ENCODE measurements around the gene CCDC6.

Gene CCDC6

DNA sequence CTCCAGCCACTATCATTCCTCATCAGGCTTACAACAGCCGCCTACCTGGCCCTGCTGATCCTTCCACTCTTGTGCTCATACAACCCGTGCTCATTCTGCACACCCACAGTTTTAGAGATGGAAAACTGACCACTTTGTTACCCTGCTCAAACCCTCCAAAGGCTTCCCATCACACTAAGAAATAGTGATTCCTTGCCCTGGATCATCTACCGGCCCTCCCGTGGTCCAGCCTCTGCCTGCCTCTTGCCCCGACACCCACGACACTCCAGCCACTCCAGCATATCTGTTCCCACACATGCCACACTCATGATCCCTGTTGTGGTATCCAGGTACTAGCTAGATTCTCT lies 36.8 kb downstream of the CCDC6 start:
- no peak for DNase-seq (ENCODE audit: low read depth)
- TF ChIP-seq, protein P1, sequence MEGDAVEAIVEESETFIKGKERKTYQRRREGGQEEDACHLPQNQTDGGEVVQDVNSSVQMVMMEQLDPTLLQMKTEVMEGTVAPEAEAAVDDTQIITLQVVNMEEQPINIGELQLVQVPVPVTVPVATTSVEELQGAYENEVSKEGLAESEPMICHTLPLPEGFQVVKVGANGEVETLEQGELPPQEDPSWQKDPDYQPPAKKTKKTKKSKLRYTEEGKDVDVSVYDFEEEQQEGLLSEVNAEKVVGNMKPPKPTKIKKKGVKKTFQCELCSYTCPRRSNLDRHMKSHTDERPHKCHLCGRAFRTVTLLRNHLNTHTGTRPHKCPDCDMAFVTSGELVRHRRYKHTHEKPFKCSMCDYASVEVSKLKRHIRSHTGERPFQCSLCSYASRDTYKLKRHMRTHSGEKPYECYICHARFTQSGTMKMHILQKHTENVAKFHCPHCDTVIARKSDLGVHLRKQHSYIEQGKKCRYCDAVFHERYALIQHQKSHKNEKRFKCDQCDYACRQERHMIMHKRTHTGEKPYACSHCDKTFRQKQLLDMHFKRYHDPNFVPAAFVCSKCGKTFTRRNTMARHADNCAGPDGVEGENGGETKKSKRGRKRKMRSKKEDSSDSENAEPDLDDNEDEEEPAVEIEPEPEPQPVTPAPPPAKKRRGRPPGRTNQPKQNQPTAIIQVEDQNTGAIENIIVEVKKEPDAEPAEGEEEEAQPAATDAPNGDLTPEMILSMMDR (IDR thresholded peaks at IDR 0.05; ENCODE audit: insufficient read depth, low read depth, low read length, missing control alignments), result no peak
- H3K4me3 ChIP-seq (ENCODE audit: low read depth, low read length), result no peak overlapping the region

DNA sequence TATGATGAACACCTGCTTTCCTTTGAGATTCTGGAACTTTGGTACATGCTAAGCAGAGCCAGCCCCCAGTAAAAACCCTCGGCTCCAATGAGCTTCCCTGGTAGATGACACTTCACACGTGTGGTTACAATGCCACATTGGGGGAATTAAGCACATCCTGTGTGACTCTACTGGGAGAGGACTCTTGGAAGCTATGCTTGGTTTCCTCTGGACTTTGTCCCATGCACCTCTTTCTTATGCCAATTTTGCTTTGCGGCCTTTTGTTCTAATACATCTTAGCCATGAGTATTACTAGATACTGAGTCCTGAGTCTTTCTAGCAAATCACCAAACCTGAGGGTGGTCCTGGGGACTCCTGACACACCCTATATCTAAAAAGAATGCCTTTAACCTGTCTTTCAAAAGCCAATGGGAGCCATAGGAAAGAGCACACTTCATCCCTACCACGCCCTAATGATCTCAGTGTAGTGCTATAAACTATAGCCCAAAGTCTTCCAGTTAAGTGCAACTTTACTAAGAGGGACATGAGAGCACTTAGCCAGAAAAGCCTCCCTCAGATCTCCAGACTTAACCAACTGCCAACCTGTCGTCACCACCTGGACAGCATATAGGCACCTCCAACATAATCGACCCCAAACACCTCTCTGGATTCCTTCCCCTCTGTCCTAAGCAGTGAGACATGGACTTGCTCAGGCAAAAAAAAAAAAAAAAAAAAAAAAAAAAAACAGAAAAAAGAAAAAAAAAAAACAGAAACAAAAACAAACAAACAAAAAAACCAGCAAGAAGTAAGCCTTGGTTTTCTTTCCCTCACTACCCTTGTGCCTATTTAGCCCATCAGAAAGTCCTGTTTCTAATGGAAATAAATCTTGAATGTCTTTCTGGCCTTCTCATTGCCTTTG lies 37.4 kb downstream of the CCDC6 start:
- TF ChIP-seq, protein P1 (IDR thresholded peaks at IDR 0.05; ENCODE audit: insufficient read depth, low read depth, low read length, missing control alignments), result no peak
- DNase-seq (ENCODE audit: low read depth), result no peak

DNA sequence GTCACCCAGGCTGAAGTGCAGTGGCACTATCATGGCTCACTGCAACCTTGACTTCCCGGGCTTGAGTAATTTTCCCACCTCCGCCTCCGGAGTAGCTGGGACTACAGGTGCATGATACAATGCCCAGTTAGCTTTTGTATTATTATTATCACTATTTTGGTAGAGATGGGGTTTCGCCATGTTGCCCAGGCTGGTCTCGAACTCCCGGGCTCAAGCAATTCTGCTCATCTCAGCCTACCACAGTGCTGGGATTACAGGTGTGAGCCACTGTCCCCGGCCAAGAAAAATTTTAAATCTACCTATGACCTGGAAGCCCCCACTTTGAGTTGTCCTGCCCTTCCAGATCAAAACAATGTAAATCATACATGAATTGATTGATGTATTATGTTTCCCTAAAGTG lies 38.8 kb downstream of the CCDC6 start:
- DNase-seq (ENCODE audit: low read depth), result no peak
- H3K4me3 ChIP-seq (ENCODE audit: low read depth, low read length), result no peak overlapping the region
- TF ChIP-seq, protein P1 (IDR thresholded peaks at IDR 0.05; ENCODE audit: insufficient read depth, low read depth, low read length, missing control alignments), result no peak

More for the DNA sequence above, 37.4 kb downstream of the CCDC6 start:
- H3K4me3 ChIP-seq (ENCODE audit: low read depth, low read length), result no peak overlapping the region

- no peak overlapping the region for H3K4me3 ChIP-seq (ENCODE audit: low read depth, low read length)
- DNase-seq (ENCODE audit: low read depth), result peak; percentile 61
- TF ChIP-seq, protein P1 (IDR thresholded peaks at IDR 0.05; ENCODE audit: insufficient read depth, low read depth, low read length, missing control alignments), result peak; percentile 59
These were observed 41.3 kb downstream of the CCDC6 start for GRCh38 chr10:59865101-59865500.

DNA sequence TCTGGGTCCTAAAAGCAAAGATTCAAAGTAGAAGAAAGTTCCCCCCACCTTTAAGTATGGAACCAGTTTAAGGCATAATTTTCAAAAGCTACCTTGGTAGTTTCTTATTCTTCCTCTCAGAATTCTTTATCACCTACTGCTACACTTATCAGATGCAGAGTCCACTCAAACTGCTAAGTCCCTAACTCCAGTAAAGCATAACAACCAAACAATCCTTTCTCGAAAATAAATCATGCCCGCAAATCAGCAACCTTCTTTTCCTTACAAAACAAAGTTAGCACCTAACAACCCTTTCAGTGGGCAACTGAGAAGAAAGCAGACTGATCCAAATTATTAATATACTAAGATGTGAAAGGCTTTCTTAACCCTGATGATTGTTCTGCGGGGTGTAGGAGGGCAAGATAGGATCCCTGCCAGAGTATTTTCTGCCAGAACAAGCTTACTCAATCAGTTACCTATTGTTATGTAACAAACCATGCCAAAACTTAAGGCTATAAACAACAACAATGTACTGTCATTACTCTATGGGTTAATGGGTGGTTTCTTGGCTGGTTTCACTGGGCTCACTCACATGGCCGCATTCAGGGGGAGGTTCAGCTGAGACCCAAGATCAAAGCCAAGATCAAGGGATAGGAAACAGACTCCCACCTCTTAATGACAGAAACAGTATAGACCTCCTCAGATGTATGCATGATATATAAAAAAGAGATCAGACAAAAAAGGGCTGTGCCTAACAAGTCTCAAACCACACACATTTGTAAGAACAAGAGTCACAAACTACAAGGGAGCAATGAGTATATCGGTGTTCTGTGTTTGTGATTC lies 42.0 kb downstream of the CCDC6 start:
- TF ChIP-seq, protein P1 (IDR thresholded peaks at IDR 0.05; ENCODE audit: insufficient read depth, low read depth, low read length, missing control alignments), result no peak
- no peak for DNase-seq (ENCODE audit: low read depth)
- no peak overlapping the region for H3K4me3 ChIP-seq (ENCODE audit: low read depth, low read length)

- no peak overlapping the region for H3K4me3 ChIP-seq (ENCODE audit: low read depth, low read length)
- TF ChIP-seq, protein P1 (IDR thresholded peaks at IDR 0.05; ENCODE audit: insufficient read depth, low read depth, low read length, missing control alignments), result no peak
- no peak for DNase-seq (ENCODE audit: low read depth)
These were observed 46.8 kb downstream of the CCDC6 start for GRCh38 chr10:59859570-59859969.
